Measurements from ENCODE around the gene RNASE2.
A peak's percentile ranks its signal among the peaks of the same experiment; 100 is the strongest.
"Not testable (repeated sequence)": the region's sequence is repeated elsewhere in the genome, so short reads cannot be mapped to it uniquely, and the experiment has no call there.

Gene RNASE2

GRCh38 chr14:20969336-20969735 is 14.0 kb downstream of the RNASE2 start:
- Mint-ChIP-seq H3K27me3 (peaks cover 28% of the 10 kb centered on the region), H3K36me3 (no peaks in the 10 kb centered on the region), H3K27ac (no peak overlapping the region), H3K9me3 (no peaks in the 10 kb centered on the region), H3K4me1 (peaks cover 8% of the 10 kb centered on the region), H3K4me3 (no peak overlapping the region)
- ATAC-seq (ENCODE audit: low read depth) (no peak), DNase-seq (ENCODE audit: low spot score in 2 of 2) (no peak)

- Mint-ChIP-seq H3K9me3 (no peaks in the 10 kb centered on the region), H3K27ac (no peak overlapping the region), H3K27me3 (peaks cover 25% of the 10 kb centered on the region), H3K4me3 (peak overlapping the region; percentile 76), H3K36me3 (no peaks in the 10 kb centered on the region), H3K4me1 (peaks cover 8% of the 10 kb centered on the region)
- DNase-seq (ENCODE audit: low spot score in 2 of 2) (no peak), ATAC-seq (ENCODE audit: low read depth) (peak; percentile 2)
These were observed 15.3 kb downstream of the RNASE2 start for GRCh38 chr14:20970647-20970982.

- peaks cover 25% of the 10 kb centered on the region for H3K27me3 Mint-ChIP-seq
- no peaks in the 10 kb centered on the region for H3K36me3 Mint-ChIP-seq
- H3K9me3 Mint-ChIP-seq = no peaks in the 10 kb centered on the region
- ATAC-seq (ENCODE audit: low read depth) = peak; percentile 84
- peak; percentile 77 to 88 for DNase-seq (ENCODE audit: low spot score in 2 of 2)
- peak overlapping the region; percentile 76 for H3K4me3 Mint-ChIP-seq
- H3K4me1 Mint-ChIP-seq = peaks cover 8% of the 10 kb centered on the region
- no peak overlapping the region for H3K27ac Mint-ChIP-seq
These were observed 15.9 kb downstream of the RNASE2 start for GRCh38 chr14:20970983-20971704.

GRCh38 chr14:20971705-20972021 is 16.4 kb downstream of the RNASE2 start:
- peaks cover 8% of the 10 kb centered on the region for H3K4me1 Mint-ChIP-seq
- no peaks in the 10 kb centered on the region for H3K36me3 Mint-ChIP-seq
- peaks cover 25% of the 10 kb centered on the region for H3K27me3 Mint-ChIP-seq
- peak overlapping the region; percentile 76 for H3K4me3 Mint-ChIP-seq
- no peaks in the 10 kb centered on the region for H3K9me3 Mint-ChIP-seq
- H3K27ac Mint-ChIP-seq = no peak overlapping the region
- ATAC-seq (ENCODE audit: low read depth) (peak; percentile 26), DNase-seq (ENCODE audit: low spot score in 2 of 2) (no peak)

- no peak overlapping the region for H3K27ac Mint-ChIP-seq
- H3K4me3 Mint-ChIP-seq = no peak overlapping the region
- H3K36me3 Mint-ChIP-seq = no peaks in the 10 kb centered on the region
- H3K9me3 Mint-ChIP-seq = no peaks in the 10 kb centered on the region
- ATAC-seq (ENCODE audit: low read depth) (no peak), DNase-seq (ENCODE audit: low spot score in 2 of 2) (no peak)
- peaks cover 15% of the 10 kb centered on the region for H3K27me3 Mint-ChIP-seq
- H3K4me1 Mint-ChIP-seq = peaks cover 8% of the 10 kb centered on the region
These were observed 18.2 kb downstream of the RNASE2 start for GRCh38 chr14:20973501-20973900.

- H3K27me3 Mint-ChIP-seq = peaks cover 12% of the 10 kb centered on the region
- H3K27ac Mint-ChIP-seq = no peak overlapping the region
These were observed 21.0 kb downstream of the RNASE2 start for GRCh38 chr14:20976291-20976690.

GRCh38 chr14:20978687-20979086 is 23.4 kb downstream of the RNASE2 start:
- no peaks in the 10 kb centered on the region for H3K36me3 Mint-ChIP-seq
- H3K4me1 Mint-ChIP-seq = no peaks in the 10 kb centered on the region
- no peak for ATAC-seq (ENCODE audit: low read depth)
- H3K9me3 Mint-ChIP-seq = no peaks in the 10 kb centered on the region
- peaks cover 5% of the 10 kb centered on the region for H3K27me3 Mint-ChIP-seq
- no peak overlapping the region for H3K4me3 Mint-ChIP-seq
- no peak for DNase-seq (ENCODE audit: low spot score in 2 of 2)
- H3K27ac Mint-ChIP-seq = no peak overlapping the region

More at GRCh38 chr14:20976291-20976690, 21.0 kb downstream of the RNASE2 start:
- DNase-seq (ENCODE audit: low spot score in 2 of 2) (no peak), ATAC-seq (ENCODE audit: low read depth) (no peak)
- Mint-ChIP-seq H3K9me3 (no peaks in the 10 kb centered on the region), H3K4me1 (peaks cover 5% of the 10 kb centered on the region), H3K4me3 (no peak overlapping the region), H3K36me3 (no peaks in the 10 kb centered on the region)

- no peak overlapping the region for H3K4me3 Mint-ChIP-seq
- no peaks in the 10 kb centered on the region for H3K36me3 Mint-ChIP-seq
- ATAC-seq (ENCODE audit: low read depth) (no peak), DNase-seq (ENCODE audit: low spot score in 2 of 2) (no peak)
- H3K4me1 Mint-ChIP-seq = no peaks in the 10 kb centered on the region
- peaks cover 4% of the 10 kb centered on the region for H3K27me3 Mint-ChIP-seq
- H3K9me3 Mint-ChIP-seq = no peaks in the 10 kb centered on the region
- no peak overlapping the region for H3K27ac Mint-ChIP-seq
These were observed 25.6 kb downstream of the RNASE2 start for GRCh38 chr14:20980906-20981305.

- DNase-seq (ENCODE audit: low spot score in 2 of 2) = no peak
- no peak overlapping the region for H3K27ac Mint-ChIP-seq
- peaks cover 4% of the 10 kb centered on the region for H3K27me3 Mint-ChIP-seq
- H3K4me3 Mint-ChIP-seq = no peak overlapping the region
- H3K4me1 Mint-ChIP-seq = no peaks in the 10 kb centered on the region
- no peaks in the 10 kb centered on the region for H3K36me3 Mint-ChIP-seq
- ATAC-seq (ENCODE audit: low read depth) = no peak
- H3K9me3 Mint-ChIP-seq = no peaks in the 10 kb centered on the region
These were observed 27.5 kb downstream of the RNASE2 start for GRCh38 chr14:20982646-20983369.

- H3K27me3 Mint-ChIP-seq; ATAC-seq (ENCODE audit: low read depth); H3K9me3 Mint-ChIP-seq; H3K36me3 Mint-ChIP-seq; H3K4me1 Mint-ChIP-seq; H3K27ac Mint-ChIP-seq; DNase-seq (ENCODE audit: low spot score in 2 of 2); H3K4me3 Mint-ChIP-seq: not testable (repeated sequence)
These were observed 30.4 kb downstream of the RNASE2 start for GRCh38 chr14:20985650-20986049.

GRCh38 chr14:20986811-20987210 is 31.5 kb downstream of the RNASE2 start:
- Mint-ChIP-seq H3K36me3 (peaks cover under 1% of the 10 kb centered on the region), H3K9me3 (no peaks in the 10 kb centered on the region), H3K4me1 (peaks cover 8% of the 10 kb centered on the region), H3K4me3 (no peak overlapping the region), H3K27me3 (peaks cover 2% of the 10 kb centered on the region), H3K27ac (no peak overlapping the region)
- no peak for DNase-seq (ENCODE audit: low spot score in 2 of 2)
- no peak for ATAC-seq (ENCODE audit: low read depth)

GRCh38 chr14:20988717-20989470 is 33.6 kb downstream of the RNASE2 start:
- Mint-ChIP-seq H3K4me3 (peak overlapping the region; percentile 49), H3K4me1 (peaks cover 11% of the 10 kb centered on the region), H3K27ac (no peak overlapping the region), H3K36me3 (peaks cover 10% of the 10 kb centered on the region), H3K27me3 (no peaks in the 10 kb centered on the region), H3K9me3 (no peaks in the 10 kb centered on the region)
- ATAC-seq (ENCODE audit: low read depth) (no peak), DNase-seq (ENCODE audit: low spot score in 2 of 2) (no peak)

- ATAC-seq (ENCODE audit: low read depth) = no peak
- H3K27me3 Mint-ChIP-seq = no peaks in the 10 kb centered on the region
- DNase-seq (ENCODE audit: low spot score in 2 of 2) = no peak
- peak overlapping the region; percentile 91 for H3K4me3 Mint-ChIP-seq
- H3K27ac Mint-ChIP-seq = peak overlapping the region; percentile 87
- H3K9me3 Mint-ChIP-seq = no peaks in the 10 kb centered on the region
- H3K36me3 Mint-ChIP-seq = peaks cover 14% of the 10 kb centered on the region
- H3K4me1 Mint-ChIP-seq = peaks cover 12% of the 10 kb centered on the region
These were observed 34.1 kb downstream of the RNASE2 start for GRCh38 chr14:20989471-20989786.

- Mint-ChIP-seq H3K27me3 (no peaks in the 10 kb centered on the region), H3K4me3 (peak within 1 kb of the TSS; percentile 91), H3K4me1 (peaks cover 12% of the 10 kb centered on the region), H3K27ac (peak within 1 kb of the TSS; percentile 87), H3K36me3 (peaks cover 19% of the 10 kb centered on the region), H3K9me3 (no peaks in the 10 kb centered on the region)
- DNase-seq (ENCODE audit: low spot score in 2 of 2) (peak; percentile 68 to 69), ATAC-seq (ENCODE audit: low read depth) (peak; percentile 93)
These were observed 34.7 kb downstream of the RNASE2 start, which contains the start of gene METTL17 for GRCh38 chr14:20989787-20990600. TSS of gene METTL17 (plus strand) at chr14:20989980. CDS start at chr14:20990003, 23 bp downstream.

Data from memory B cell (primary cell).